ENCODE measurements around the gene ADARB1. TPM values are rescaled to one million over a fixed set of nuclear protein-coding genes. Genes with fewer than 3 reads are reported as not detected.
A peak's percentile ranks its signal among the peaks of the same experiment; 100 is the strongest.

The ADARB1 gene
- total and polyA plus RNA-seq, 9 of the 15 experiments (the other 6 are each of a cell fraction or from before 2014, with no cell fraction given): 6.7 to 16.0 (median 8.3) TPM

DNA sequence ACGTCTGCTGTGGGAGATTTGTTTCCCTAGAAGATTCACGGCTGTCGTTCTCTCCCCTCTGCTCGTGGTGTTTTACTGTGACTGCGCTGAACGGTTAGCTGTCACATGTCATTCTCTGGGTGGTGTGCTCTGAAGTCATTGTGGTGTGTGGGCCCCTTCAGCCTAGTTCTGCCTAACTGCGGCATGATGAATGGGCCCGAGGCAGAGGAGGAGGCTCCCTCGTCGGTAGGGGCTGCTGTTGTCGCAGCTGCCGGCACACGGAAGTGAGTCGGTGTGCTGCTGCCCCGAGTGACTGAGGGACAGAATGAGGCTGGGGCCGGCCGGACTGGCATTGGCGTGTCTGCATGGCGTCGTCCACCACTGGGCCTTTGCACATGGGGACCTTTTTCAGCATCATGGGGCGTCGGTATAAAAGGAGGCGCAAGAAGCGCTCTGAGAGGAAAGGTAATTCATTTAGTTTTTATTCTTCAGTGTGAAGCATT is 77.9 kb downstream of the ADARB1 start (continued):
- no peak for TF ChIP-seq ZNF311 (CRISPR knock-in tag; IDR thresholded peaks at IDR 0.05)
- TF ChIP-seq ELF2 (CRISPR knock-in tag; IDR thresholded peaks at IDR 0.05): peak; percentile 91
- TF ChIP-seq NR2C2 (CRISPR knock-in tag; IDR thresholded peaks at IDR 0.05): no peak; the same call in 1 of the 2 replicates
- no peak for TF ChIP-seq NR2C2 (tag; IDR thresholded peaks at IDR 0.05)
- TF ChIP-seq, protein P1, sequence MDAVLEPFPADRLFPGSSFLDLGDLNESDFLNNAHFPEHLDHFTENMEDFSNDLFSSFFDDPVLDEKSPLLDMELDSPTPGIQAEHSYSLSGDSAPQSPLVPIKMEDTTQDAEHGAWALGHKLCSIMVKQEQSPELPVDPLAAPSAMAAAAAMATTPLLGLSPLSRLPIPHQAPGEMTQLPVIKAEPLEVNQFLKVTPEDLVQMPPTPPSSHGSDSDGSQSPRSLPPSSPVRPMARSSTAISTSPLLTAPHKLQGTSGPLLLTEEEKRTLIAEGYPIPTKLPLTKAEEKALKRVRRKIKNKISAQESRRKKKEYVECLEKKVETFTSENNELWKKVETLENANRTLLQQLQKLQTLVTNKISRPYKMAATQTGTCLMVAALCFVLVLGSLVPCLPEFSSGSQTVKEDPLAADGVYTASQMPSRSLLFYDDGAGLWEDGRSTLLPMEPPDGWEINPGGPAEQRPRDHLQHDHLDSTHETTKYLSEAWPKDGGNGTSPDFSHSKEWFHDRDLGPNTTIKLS (IDR thresholded peaks at IDR 0.05; ENCODE audit: borderline replicate concordance, low read depth): peak; percentile 30; the same call in 1 of the 2 replicates
- no peak for TF ChIP-seq CHD1 (IDR thresholded peaks at IDR 0.05; ENCODE audit: low read length)
- no peak for TF ChIP-seq CHD2 (IDR thresholded peaks at IDR 0.05; ENCODE audit: low read depth, low read length)
- TF ChIP-seq XRCC3 (IDR thresholded peaks at IDR 0.05): no peak
- TF ChIP-seq GATA2 (CRISPR knock-in tag; IDR thresholded peaks at IDR 0.05): no peak
- TF ChIP-seq PTRF (tag; IDR thresholded peaks at IDR 0.05): no peak
- no peak for TF ChIP-seq DDX20 (tag; IDR thresholded peaks at IDR 0.05; ENCODE audit: low read depth)
- TF ChIP-seq, protein P2, sequence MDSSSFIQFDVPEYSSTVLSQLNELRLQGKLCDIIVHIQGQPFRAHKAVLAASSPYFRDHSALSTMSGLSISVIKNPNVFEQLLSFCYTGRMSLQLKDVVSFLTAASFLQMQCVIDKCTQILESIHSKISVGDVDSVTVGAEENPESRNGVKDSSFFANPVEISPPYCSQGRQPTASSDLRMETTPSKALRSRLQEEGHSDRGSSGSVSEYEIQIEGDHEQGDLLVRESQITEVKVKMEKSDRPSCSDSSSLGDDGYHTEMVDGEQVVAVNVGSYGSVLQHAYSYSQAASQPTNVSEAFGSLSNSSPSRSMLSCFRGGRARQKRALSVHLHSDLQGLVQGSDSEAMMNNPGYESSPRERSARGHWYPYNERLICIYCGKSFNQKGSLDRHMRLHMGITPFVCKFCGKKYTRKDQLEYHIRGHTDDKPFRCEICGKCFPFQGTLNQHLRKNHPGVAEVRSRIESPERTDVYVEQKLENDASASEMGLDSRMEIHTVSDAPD (CRISPR knock-in tag; IDR thresholded peaks at IDR 0.05): no peak
- TF ChIP-seq FOXA3 (CRISPR knock-in tag; conservative IDR thresholded peaks at IDR 0.05 in 1 of 2, IDR thresholded peaks at IDR 0.05 in 1 of 2): peak in 1 of 2 experiments; percentile 69; a peak in 1 of 4 replicates
- TF ChIP-seq, protein P3, sequence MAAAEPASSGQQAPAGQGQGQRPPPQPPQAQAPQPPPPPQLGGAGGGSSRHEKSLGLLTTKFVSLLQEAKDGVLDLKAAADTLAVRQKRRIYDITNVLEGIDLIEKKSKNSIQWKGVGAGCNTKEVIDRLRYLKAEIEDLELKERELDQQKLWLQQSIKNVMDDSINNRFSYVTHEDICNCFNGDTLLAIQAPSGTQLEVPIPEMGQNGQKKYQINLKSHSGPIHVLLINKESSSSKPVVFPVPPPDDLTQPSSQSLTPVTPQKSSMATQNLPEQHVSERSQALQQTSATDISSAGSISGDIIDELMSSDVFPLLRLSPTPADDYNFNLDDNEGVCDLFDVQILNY (CRISPR knock-in tag; IDR thresholded peaks at IDR 0.05): peak; percentile 50; the same call in 1 of the 2 replicates
- TF ChIP-seq SMAD2 (IDR thresholded peaks at IDR 0.05; ENCODE audit: low read depth, low read length): no peak
- no peak for TF ChIP-seq ZNF75A (CRISPR knock-in tag; IDR thresholded peaks at IDR 0.05)
- no peak for TF ChIP-seq DIDO1 (tag; IDR thresholded peaks at IDR 0.05; ENCODE audit: low read depth)
- TF ChIP-seq SIN3B (IDR thresholded peaks at IDR 0.05; ENCODE audit: low read depth): 0 out of 2 replicates have a peak, but pooled peaks have one; percentile 36
- TF ChIP-seq SP2 (IDR thresholded peaks at IDR 0.05; ENCODE audit: extremely low read depth, low read depth, low read length, poor library complexity, severe bottlenecking): no peak
- TF ChIP-seq ETV1 (tag; conservative IDR thresholded peaks at IDR 0.05; ENCODE audit: low read depth): peak; percentile 81
- TF ChIP-seq ZBTB17 (CRISPR knock-in tag; IDR thresholded peaks at IDR 0.05): peak; percentile 66; the same call in 1 of the 2 replicates
- TF ChIP-seq BCL6 (CRISPR knock-in tag; IDR thresholded peaks at IDR 0.05): no peak
- peak; percentile 68 for TF ChIP-seq DPF2 (IDR thresholded peaks at IDR 0.05)
- TF ChIP-seq TAL1 (IDR thresholded peaks at IDR 0.05): no peak
- TF ChIP-seq MED1 (CRISPR knock-in tag; IDR thresholded peaks at IDR 0.05; ENCODE audit: borderline replicate concordance): no peak
- TF ChIP-seq JUND (IDR thresholded peaks at IDR 0.05; ENCODE audit: borderline replicate concordance, low read depth, low read length): peak; percentile 81
- peak; percentile 77; the same call in 2 of the 3 replicates for TF ChIP-seq JUND (tag; IDR thresholded peaks at IDR 0.05; ENCODE audit: borderline replicate concordance, low read depth, low read length)
- TF ChIP-seq ZNF384 (IDR thresholded peaks at IDR 0.05; ENCODE audit: low read depth, low read length): no peak
- TF ChIP-seq JUNB (CRISPR knock-in tag; conservative IDR thresholded peaks at IDR 0.05): no peak

All from K562 (cell line).